H9 (cell line): ENCODE data around the gene IL1RAPL2. TPM values are rescaled to one million over a fixed set of nuclear protein-coding genes. Genes with fewer than 3 reads are reported as not detected.

Experiments
- DNase-seq: peaks from one replicate; pipeline ENCODE4 v3.0.0-alpha.2; 2017
- H2AFZ ChIP-seq: one replicate; pipeline ENCODE4 v1.6.1; 2013; ENCODE audit warnings: mild to moderate bottlenecking, low read length, control low read depth, moderate library complexity
- H2AK5ac ChIP-seq: 2 replicates; pipeline ENCODE4 v1.6.1; 2013; ENCODE audit warnings: low read length, control low read depth, mixed read lengths; ENCODE audit not compliant: insufficient read length
- H2BK120ac ChIP-seq: one replicate; pipeline ENCODE4 v1.6.1; 2013; ENCODE audit warnings: low read depth, mild to moderate bottlenecking, low read length, control low read depth, inconsistent platforms; ENCODE audit not compliant: poor library complexity, severe bottlenecking
- H2BK12ac ChIP-seq: 2 replicates; pipeline ENCODE4 v1.6.1; 2013; ENCODE audit warnings: low read length, control low read depth, mixed read lengths, low read depth; ENCODE audit not compliant: insufficient read length
- H2BK15ac ChIP-seq: 2 replicates; pipeline ENCODE4 v1.6.1; 2013; ENCODE audit warnings: low read depth, low read length, control low read depth
- H2BK20ac ChIP-seq: one replicate; pipeline ENCODE4 v1.6.1; 2013; ENCODE audit warnings: low read depth, mild to moderate bottlenecking, low read length, control low read depth, inconsistent platforms; ENCODE audit not compliant: poor library complexity, severe bottlenecking
- H2BK5ac ChIP-seq: 2 replicates; pipeline ENCODE4 v1.6.1; 2013; ENCODE audit warnings: low read length, control low read depth, mixed read lengths; ENCODE audit not compliant: insufficient read length
- H3K14ac ChIP-seq: 2 replicates; pipeline ENCODE4 v1.6.1; 2013; ENCODE audit warnings: low read length, control low read depth; ENCODE audit not compliant: insufficient read depth
- H3K18ac ChIP-seq: 2 replicates; pipeline ENCODE4 v1.6.1; 2013; ENCODE audit warnings: low read depth, mild to moderate bottlenecking, mixed read lengths, low read length, control low read depth; ENCODE audit not compliant: insufficient read length
- H3K23ac ChIP-seq: 2 replicates; pipeline ENCODE4 v1.6.1; 2013; ENCODE audit warnings: low read length, control low read depth, mixed read lengths, low read depth; ENCODE audit not compliant: insufficient read length
- H3K23me2 ChIP-seq: 2 replicates; pipeline ENCODE4 v1.6.1; 2013; ENCODE audit warnings: low read depth, mild to moderate bottlenecking, mixed read lengths, low read length, control low read depth; ENCODE audit not compliant: insufficient read length, poor library complexity, severe bottlenecking
- H3K27ac ChIP-seq: 2 replicates; pipeline ENCODE4 v1.5.1; 2013; ENCODE audit warnings: low read length, control low read depth, mixed read lengths, low read depth; ENCODE audit not compliant: insufficient read length
- H3K27me3 ChIP-seq: 2 replicates; pipeline ENCODE4 v1.6.1; 2013; ENCODE audit warnings: low read length, control low read depth, inconsistent platforms; ENCODE audit not compliant: insufficient read depth
- H3K4ac ChIP-seq: 2 replicates; pipeline ENCODE4 v1.6.1; 2013; ENCODE audit warnings: low read depth, mild to moderate bottlenecking, control low read depth, inconsistent platforms, low read length, moderate library complexity
- H3K4me1 ChIP-seq: 2 replicates; pipeline ENCODE4 v1.6.1; 2013; ENCODE audit warnings: low read length, control low read depth, inconsistent platforms; ENCODE audit not compliant: insufficient read depth
- H3K4me2 ChIP-seq: 2 replicates; pipeline ENCODE4 v1.6.1; 2013; ENCODE audit warnings: low read length, control low read depth, mixed read lengths; ENCODE audit not compliant: insufficient read length, insufficient read depth
- H3K56ac ChIP-seq: 2 replicates; pipeline ENCODE4 v1.6.1; 2013; ENCODE audit warnings: low read depth, mild to moderate bottlenecking, mixed read lengths, low read length, control low read depth; ENCODE audit not compliant: insufficient read length
- H3K79me1 ChIP-seq: 2 replicates; pipeline ENCODE4 v1.6.1; 2013; ENCODE audit warnings: low read depth, mild to moderate bottlenecking, moderate library complexity, low read length, control low read depth, inconsistent platforms; ENCODE audit not compliant: insufficient read depth, poor library complexity, severe bottlenecking
- H3K79me2 ChIP-seq: 2 replicates; pipeline ENCODE4 v1.6.1; 2013; ENCODE audit warnings: low read length, control low read depth, inconsistent platforms; ENCODE audit not compliant: insufficient read depth
- H3K9ac ChIP-seq: 2 replicates; pipeline ENCODE4 v1.6.1; 2013; ENCODE audit warnings: low read length, control low read depth, mixed read lengths; ENCODE audit not compliant: insufficient read length; ENCODE audit errors: extremely low read depth
- H3K9me3 ChIP-seq: one replicate; pipeline ENCODE4 v1.6.1; 2013; ENCODE audit warnings: low read depth, low read length, inconsistent platforms; ENCODE audit not compliant: control insufficient read depth
- H3T11ph ChIP-seq: one replicate; pipeline ENCODE4 v1.6.1; 2013; ENCODE audit warnings: mild to moderate bottlenecking, low read length, control low read depth, inconsistent platforms
- H4K20me1 ChIP-seq: one replicate; pipeline ENCODE4 v1.6.1; 2013; ENCODE audit not compliant: control insufficient read depth, insufficient read length, insufficient read depth
- H4K5ac ChIP-seq: 2 replicates; pipeline ENCODE4 v1.6.1; 2013; ENCODE audit warnings: low read depth, mild to moderate bottlenecking, mixed read lengths, low read length, control low read depth; ENCODE audit not compliant: insufficient read length
- H4K8ac ChIP-seq: replicated peaks from 2 replicates; pipeline ENCODE4 v1.6.1; 2013; ENCODE audit warnings: low read length, control low read depth, mixed read lengths, low read depth; ENCODE audit not compliant: insufficient read length
- H4K91ac ChIP-seq: 2 replicates; pipeline ENCODE4 v1.6.1; 2013; ENCODE audit warnings: low read depth, mild to moderate bottlenecking, moderate library complexity, mixed read lengths, low read length, control low read depth; ENCODE audit not compliant: insufficient read length
- H3K27ac Mint-ChIP-seq, 3 experiments: 2 replicates in 2 of 3; 3 replicates in 1 of 3; pipeline ENCODE4 v1.8.0; 2020 to 2021; ENCODE audit warnings: mixed read lengths in 3 of 3, mild to moderate bottlenecking in 1 of 3, moderate library complexity in 1 of 3
- H3K27me3 Mint-ChIP-seq: 2 replicates; pipeline ENCODE4 v1.8.0; 2021; ENCODE audit warnings: low read depth, mild to moderate bottlenecking, moderate library complexity, mixed read lengths
- H3K36me3 Mint-ChIP-seq, 3 experiments: 2 replicates in 2 of 3; 3 replicates in 1 of 3; pipeline ENCODE4 v1.8.0; 2020 to 2021; ENCODE audit warnings: low read depth in 3 of 3, mixed read lengths in 3 of 3; ENCODE audit not compliant: insufficient read depth in 1 of 3
- H3K4me1 Mint-ChIP-seq, 2 experiments: 2 replicates each; pipeline ENCODE4 v1.8.0; 2020; ENCODE audit warnings: mixed read lengths in 2 of 2
- H3K4me3 Mint-ChIP-seq, 2 experiments: 2 replicates in 1 of 2; 3 replicates in 1 of 2; pipeline ENCODE4 v1.8.0; 2020 to 2021; ENCODE audit warnings: mild to moderate bottlenecking in 2 of 2, mixed read lengths in 2 of 2, moderate library complexity in 1 of 2
- H3K9me3 Mint-ChIP-seq, 2 experiments: 2 replicates in 1 of 2; 3 replicates in 1 of 2; pipeline ENCODE4 v1.8.0; 2020; ENCODE audit warnings: mild to moderate bottlenecking in 2 of 2, mixed read lengths in 2 of 2, moderate library complexity in 1 of 2
- WGBS: extraction: QIAGEN DNeasy Blood & Tissue Kit; methylation state at CpG from one replicate; pipeline ENCODE4 v1.1.7; 2013; ENCODE audit warnings: missing lambda C conversion rate, low lambda C conversion rate, mixed read lengths; ENCODE audit not compliant: insufficient read length; ENCODE audit errors: extremely low coverage; 5-methylcytosine and 5-hydroxymethylcytosine counted together
- total RNA-seq: library from RNA; stranded (reverse); gene quantifications from 2 replicates; pipeline ENCODE4 v1.2.1, GENCODE V29; 2021
- TF ChIP-seq, protein P1 (sequence below): fragments of 200-600 bp; sonication (generic); conservative IDR thresholded peaks from 3 replicates; pipeline ENCODE4 v1.8.0; 2021; ENCODE audit warnings: antibody characterized with exemption, mild to moderate bottlenecking

The IL1RAPL2 gene
- total RNA-seq, 1 experiment from 2014 or later: not detected

- H3K27me3 ChIP-seq: no peaks in the 10 kb centered on the region
- no CpG with 5 or more reads among the region's 4 CpGs for WGBS
Measured at GRCh38 chrX:105120463-105120862, 554.5 kb downstream of the IL1RAPL2 start.

More at GRCh38 chrX:105120463-105120862, 554.5 kb downstream of the IL1RAPL2 start:
- Histone ChIP-seq H2BK120ac (no peak overlapping the region), H2BK12ac (no peak overlapping the region), H4K5ac (no peak overlapping the region), H2AFZ (no peak overlapping the region), H3K4me1 (no peaks in the 10 kb centered on the region), H3K23ac (no peak overlapping the region), H3T11ph (no peak overlapping the region), H2BK20ac (no peak overlapping the region), H3K79me1 (no peaks in the 10 kb centered on the region), H4K91ac (no peak overlapping the region), H3K56ac (no peak overlapping the region), H4K8ac (no peak overlapping the region), H3K9ac (no peak overlapping the region), H3K23me2 (no peaks in the 10 kb centered on the region), H3K79me2 (no peaks in the 10 kb centered on the region), H3K18ac (no peak overlapping the region), H3K4me2 (no peak overlapping the region), H2BK5ac (no peak overlapping the region), H2BK15ac (no peak overlapping the region), H3K9me3 (no peaks in the 10 kb centered on the region), H3K27ac (no peak overlapping the region), H4K20me1 (no peaks in the 10 kb centered on the region), H3K4ac (no peak overlapping the region), H2AK5ac (no peak overlapping the region), H3K14ac (no peak overlapping the region)
- Mint-ChIP-seq H3K27ac (no peak overlapping the region), H3K4me3 (no peak overlapping the region), H3K27me3 (no peaks in the 10 kb centered on the region), H3K9me3 (peaks cover 0 to 62% of the 10 kb centered on the region in 2 experiments; a peak in 2 of 5 replicates), H3K4me1 (no peaks in the 10 kb centered on the region), H3K36me3 (no peaks in the 10 kb centered on the region; a peak in 1 of 7 replicates)
- no peak for DNase-seq
- TF ChIP-seq, protein P1, sequence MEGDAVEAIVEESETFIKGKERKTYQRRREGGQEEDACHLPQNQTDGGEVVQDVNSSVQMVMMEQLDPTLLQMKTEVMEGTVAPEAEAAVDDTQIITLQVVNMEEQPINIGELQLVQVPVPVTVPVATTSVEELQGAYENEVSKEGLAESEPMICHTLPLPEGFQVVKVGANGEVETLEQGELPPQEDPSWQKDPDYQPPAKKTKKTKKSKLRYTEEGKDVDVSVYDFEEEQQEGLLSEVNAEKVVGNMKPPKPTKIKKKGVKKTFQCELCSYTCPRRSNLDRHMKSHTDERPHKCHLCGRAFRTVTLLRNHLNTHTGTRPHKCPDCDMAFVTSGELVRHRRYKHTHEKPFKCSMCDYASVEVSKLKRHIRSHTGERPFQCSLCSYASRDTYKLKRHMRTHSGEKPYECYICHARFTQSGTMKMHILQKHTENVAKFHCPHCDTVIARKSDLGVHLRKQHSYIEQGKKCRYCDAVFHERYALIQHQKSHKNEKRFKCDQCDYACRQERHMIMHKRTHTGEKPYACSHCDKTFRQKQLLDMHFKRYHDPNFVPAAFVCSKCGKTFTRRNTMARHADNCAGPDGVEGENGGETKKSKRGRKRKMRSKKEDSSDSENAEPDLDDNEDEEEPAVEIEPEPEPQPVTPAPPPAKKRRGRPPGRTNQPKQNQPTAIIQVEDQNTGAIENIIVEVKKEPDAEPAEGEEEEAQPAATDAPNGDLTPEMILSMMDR: no peak
